Diencephalon (tissue), 1 donor: ENCODE measurements around the gene GFRA4. TPM values are rescaled to one million over a fixed set of nuclear protein-coding genes. Genes with fewer than 3 reads are reported as not detected.

Experiments used
- total RNA-seq: library from RNA; depleted of rRNA; stranded (reverse); fragments of >200 nt; gene quantifications from one replicate; pipeline ENCODE4 v1.2.3, GENCODE V29; 2014

The GFRA4 gene, protein sequence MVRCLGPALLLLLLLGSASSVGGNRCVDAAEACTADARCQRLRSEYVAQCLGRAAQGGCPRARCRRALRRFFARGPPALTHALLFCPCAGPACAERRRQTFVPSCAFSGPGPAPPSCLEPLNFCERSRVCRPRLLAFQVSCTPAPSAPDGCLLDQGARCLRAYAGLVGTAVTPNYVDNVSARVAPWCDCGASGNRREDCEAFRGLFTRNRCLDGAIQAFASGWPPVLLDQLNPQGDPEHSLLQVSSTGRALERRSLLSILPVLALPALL
- not detected for total RNA-seq

DNA sequence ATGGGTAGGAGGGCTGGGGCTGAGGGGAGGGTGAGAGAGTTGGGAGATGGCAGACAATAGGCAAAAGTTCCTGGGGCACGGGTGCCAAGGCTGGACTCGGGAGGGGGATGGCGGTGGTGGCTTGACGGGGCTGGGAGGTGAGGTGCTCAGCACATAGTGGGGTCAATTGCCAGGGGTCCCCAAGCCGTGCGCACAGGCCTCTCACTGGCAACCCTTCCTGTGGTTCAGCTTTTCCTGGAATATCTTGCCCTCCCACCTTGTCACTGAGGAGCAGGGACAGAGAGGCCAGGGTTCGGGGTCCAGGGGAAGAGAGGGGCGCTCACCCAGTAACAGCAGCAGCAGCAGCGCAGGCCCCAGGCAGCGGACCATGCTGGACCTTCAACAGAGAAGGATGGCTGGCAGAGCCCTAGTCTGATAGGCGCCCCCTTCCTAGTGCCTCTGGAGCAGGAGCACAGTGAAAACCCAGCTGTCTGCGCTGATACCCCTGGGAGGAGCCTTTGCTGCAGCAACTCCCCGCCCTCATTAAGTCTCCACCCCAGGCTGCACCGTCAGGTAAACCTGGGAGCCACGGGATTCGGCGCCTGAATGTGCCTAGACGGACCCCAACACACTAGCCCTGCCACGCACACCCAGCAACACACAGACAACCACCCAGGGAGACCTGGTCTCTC is at the start of gene GFRA4:
Gene GFRA4, minus strand, starts transcription at position 369 of the 671 bp plus-strand sequence. Its CDS starts 0 bp downstream, at position 369.

DNA sequence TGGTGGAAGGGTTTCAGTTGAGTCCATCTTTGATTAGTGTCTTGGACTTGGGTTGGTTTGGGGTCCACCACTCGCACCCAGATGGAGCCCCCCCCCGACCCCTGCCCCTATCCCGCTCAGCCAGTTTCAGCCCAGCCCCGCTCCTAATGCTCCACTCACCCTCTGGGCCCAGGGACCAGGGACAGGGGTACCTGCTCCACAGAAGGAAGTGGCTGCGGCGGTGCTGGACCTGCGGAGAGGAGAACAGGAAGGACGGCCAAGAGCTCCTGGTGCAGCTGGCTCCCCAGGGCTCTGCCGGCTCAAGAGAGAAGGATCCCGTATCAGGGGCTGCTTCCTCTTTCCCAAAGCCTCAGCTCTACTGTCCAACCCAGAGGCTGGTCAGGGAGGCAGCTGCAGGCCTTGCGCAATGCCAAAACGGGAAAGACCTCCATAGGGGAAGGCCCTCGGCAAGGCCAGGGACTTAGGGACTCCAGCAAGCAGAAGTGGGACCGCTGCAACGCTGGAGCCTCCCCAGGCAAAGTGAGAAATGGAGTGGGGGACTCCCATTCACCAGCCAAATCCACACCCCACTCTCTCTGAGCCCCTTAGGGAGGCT is 49.2 kb upstream of the GFRA4 start, which contains the start of gene SIGLEC1:
Gene SIGLEC1, minus strand, starts transcription at position 322 of the 595 bp plus-strand sequence. CDS start 5,472 bp downstream, outside the sequence.

DNA sequence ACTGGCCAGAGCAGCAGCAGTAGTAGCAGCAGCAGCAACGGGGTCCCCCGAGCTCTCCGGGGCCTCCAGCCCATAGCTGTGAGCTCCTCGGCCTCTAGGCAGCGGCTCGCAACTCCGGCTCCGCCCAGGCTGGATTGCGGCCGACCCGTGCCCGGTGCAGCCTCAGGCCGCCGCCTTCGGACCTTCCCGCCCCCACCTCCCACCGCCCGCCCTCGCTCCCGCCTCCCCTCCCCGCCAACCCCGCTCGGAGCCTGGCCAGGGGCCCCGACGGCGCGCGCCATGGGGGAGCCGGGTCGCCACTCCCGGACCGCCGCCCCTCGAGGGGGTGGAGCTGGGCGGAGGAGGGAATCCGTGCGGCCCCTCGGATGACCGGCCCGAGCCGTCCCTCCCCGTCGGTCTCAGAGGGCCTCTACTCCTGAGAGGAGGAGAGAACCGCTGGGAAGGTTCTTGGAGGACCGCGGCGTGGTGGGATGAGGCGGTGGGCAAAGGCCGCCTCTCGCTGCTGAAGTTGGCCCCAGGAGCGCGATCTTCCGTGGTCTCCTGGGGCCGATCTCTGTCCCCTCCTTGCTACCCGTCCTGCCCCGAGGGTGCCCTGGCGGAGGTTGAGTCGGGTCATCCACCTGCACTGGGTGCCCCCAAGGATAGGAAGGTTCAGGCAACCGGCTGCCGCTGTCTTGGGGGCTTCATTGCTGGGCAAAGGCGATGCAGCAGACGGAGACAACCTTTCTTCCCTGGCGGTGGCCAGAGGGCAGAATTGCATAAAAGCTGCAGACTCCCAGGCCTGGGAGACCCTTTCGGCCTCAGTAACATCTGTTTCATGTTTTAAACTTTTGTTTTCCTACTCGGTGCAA is 19.0 kb upstream of the GFRA4 start, which contains the start of gene ADAM33:
Gene ADAM33, minus strand, starts transcription at position 80 of the 851 bp plus-strand sequence. Its CDS starts 6 bp downstream, at position 74.

Other genes with a start within 250 kb of the GFRA4 start
- gene ATRN, start 192.4 kb downstream of the GFRA4 start, total RNA-seq: 59.3 TPM
- gene ADAM33, start 18.6 kb upstream of the GFRA4 start, total RNA-seq: 2.5 TPM
- 0.23 TPM for gene SIGLEC1, start 49.2 kb upstream of the GFRA4 start, total RNA-seq
- gene HSPA12B, start 69.3 kb upstream of the GFRA4 start, total RNA-seq: 3.2 TPM
- gene ADISSP, start 104.4 kb upstream of the GFRA4 start, total RNA-seq: 17.3 TPM
- gene SPEF1, start 118.0 kb upstream of the GFRA4 start, total RNA-seq: 5.1 TPM
- gene CENPB, start 123.3 kb upstream of the GFRA4 start, total RNA-seq: 45.7 TPM
- gene CDC25B, start 132.9 kb upstream of the GFRA4 start, total RNA-seq: 10.1 TPM
- gene AP5S1, start 157.1 kb upstream of the GFRA4 start, total RNA-seq: 8.1 TPM
- gene MAVS, start 183.4 kb upstream of the GFRA4 start, total RNA-seq: 12.7 TPM
- gene PANK2, start 226.0 kb upstream of the GFRA4 start, total RNA-seq: 50.3 TPM